IPS-18c (cell line): ENCODE data around the gene HSD11B1.

Source experiments
- H3K4me3 ChIP-seq: 2 replicates; pipeline ENCODE4 v1.7.0; 2013; ENCODE audit warnings: low read depth, mild to moderate bottlenecking, low read length, moderate library complexity; ENCODE audit not compliant: insufficient read depth
- H3K9me3 ChIP-seq: one replicate; pipeline ENCODE4 v1.6.1; 2013; ENCODE audit warnings: mild to moderate bottlenecking, low read length, moderate library complexity; ENCODE audit not compliant: control insufficient read depth, insufficient read depth

Gene HSD11B1

DNA sequence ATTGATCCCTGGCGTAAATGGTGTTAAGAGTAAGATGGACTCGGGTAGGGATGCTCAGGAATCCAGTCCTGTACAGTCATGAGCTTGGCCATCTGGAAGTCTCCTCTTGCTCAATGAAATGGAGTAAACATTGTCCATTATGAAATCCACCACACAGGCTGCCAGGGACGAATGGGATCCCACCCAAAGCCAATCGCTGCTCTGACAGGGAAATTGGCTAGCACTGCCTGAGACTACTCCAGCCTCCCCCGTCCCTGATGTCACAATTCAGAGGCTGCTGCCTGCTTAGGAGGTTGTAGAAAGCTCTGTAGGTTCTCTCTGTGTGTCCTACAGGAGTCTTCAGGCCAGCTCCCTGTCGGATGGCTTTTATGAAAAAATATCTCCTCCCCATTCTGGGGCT is at the start of gene HSD11B1:
TSS of gene HSD11B1 (plus strand) at position 263 of the 400 bp plus-strand sequence. CDS start at position 360, 97 bp downstream.
- Histone ChIP-seq H3K4me3 (no peak within 1 kb of the TSS), H3K9me3 (no peaks in the 10 kb centered on the region)

DNA sequence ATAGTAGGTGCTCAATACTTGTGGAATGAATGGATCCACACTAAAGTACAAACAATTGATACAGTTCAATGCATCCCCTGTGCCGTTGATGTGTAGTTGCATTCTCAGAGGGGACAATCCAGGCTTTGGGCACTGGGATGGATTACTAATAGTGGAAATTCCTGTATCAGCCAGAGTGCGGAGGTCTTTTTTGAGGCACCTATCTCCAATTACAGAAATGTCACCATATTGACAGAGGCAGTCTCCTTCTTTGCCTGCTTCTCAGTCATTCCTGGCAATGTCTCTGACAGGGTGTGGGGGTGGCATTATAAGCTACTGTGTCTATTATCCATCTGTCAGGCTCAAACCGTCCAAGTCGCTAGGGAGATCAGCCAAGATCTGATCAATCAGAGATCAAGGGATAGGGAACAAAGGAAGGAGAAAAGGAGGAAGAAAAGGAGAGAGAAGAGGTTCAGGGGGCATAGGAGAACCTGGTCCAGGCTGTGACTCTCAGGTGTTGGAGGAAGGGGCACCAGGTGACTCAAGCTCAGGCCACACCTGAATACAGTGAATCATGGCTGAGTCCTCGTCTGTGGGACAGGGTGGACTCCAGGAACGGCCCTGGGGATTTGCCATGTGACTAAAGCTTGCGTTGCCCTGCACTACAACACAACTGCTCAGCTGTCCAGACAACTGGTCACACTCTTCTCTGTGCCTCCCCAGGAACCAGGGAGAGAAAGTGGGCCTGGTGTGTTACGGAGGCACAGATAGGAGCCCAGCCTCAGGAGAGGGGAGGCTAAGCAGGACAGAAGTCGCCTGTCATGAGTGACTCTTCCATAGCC is 49.0 kb upstream of the HSD11B1 start:
- Histone ChIP-seq H3K9me3 (no peaks in the 10 kb centered on the region), H3K4me3 (no peak overlapping the region)

GRCh38 chr1:209657140-209657879 is 47.3 kb upstream of the HSD11B1 start:
- Histone ChIP-seq H3K9me3 (no peaks in the 10 kb centered on the region), H3K4me3 (no peak overlapping the region)

- H3K4me3 ChIP-seq = no peak overlapping the region
- H3K9me3 ChIP-seq = no peaks in the 10 kb centered on the region
Observed at GRCh38 chr1:209657918-209658317, 46.7 kb upstream of the HSD11B1 start.

DNA sequence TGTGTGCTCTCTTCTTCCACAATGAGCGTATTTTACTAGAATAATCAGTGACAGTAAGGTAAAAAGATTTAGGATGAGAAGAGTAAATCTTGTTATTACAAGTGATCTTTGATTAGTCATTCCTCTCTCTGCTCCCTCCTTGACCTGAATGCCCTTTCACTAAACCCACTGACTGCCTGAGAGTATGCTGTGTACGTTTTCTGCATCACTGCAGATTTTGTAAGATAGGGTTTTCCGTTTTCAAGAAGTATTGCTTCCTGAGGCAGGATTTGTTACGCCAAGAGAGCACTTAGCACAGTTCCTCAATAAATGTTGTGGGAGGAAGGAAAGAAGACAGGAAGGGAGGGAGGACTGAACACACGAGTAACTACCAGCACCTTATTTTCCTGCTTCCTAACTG is 44.7 kb upstream of the HSD11B1 start:
- no peaks in the 10 kb centered on the region for H3K9me3 ChIP-seq
- H3K4me3 ChIP-seq = no peak overlapping the region

GRCh38 chr1:209661071-209661470 is 43.6 kb upstream of the HSD11B1 start:
- Histone ChIP-seq H3K9me3 (no peaks in the 10 kb centered on the region), H3K4me3 (no peak overlapping the region)

GRCh38 chr1:209662879-209663327 is 41.7 kb upstream of the HSD11B1 start:
- Histone ChIP-seq H3K9me3 (no peaks in the 10 kb centered on the region), H3K4me3 (no peak overlapping the region)

DNA sequence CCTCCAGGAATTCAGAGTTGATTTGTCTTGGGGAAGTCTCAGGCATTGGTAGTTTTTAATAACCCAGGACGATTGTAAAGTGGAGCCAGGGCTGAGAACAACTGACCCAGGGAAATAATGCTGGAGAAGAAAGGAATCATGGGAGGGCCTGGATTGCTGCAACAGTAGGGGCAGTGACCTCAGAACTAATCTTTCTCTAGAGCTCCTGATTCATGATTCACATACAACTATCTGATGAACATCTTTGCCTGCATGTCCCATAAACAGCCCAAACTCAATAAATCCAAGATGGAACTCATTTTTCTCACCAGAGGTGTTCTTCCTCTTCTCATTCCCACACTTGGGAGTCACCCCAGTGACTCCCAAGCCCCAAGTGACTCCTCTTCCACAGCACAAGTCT is 37.5 kb upstream of the HSD11B1 start:
- H3K9me3 ChIP-seq = no peaks in the 10 kb centered on the region
- no peak overlapping the region for H3K4me3 ChIP-seq

GRCh38 chr1:209667708-209668107 is 36.9 kb upstream of the HSD11B1 start:
- H3K9me3 ChIP-seq = no peaks in the 10 kb centered on the region
- H3K4me3 ChIP-seq = no peak overlapping the region

- H3K4me3 ChIP-seq = no peak overlapping the region
Observed at GRCh38 chr1:209670441-209671082, 34.1 kb upstream of the HSD11B1 start.

DNA sequence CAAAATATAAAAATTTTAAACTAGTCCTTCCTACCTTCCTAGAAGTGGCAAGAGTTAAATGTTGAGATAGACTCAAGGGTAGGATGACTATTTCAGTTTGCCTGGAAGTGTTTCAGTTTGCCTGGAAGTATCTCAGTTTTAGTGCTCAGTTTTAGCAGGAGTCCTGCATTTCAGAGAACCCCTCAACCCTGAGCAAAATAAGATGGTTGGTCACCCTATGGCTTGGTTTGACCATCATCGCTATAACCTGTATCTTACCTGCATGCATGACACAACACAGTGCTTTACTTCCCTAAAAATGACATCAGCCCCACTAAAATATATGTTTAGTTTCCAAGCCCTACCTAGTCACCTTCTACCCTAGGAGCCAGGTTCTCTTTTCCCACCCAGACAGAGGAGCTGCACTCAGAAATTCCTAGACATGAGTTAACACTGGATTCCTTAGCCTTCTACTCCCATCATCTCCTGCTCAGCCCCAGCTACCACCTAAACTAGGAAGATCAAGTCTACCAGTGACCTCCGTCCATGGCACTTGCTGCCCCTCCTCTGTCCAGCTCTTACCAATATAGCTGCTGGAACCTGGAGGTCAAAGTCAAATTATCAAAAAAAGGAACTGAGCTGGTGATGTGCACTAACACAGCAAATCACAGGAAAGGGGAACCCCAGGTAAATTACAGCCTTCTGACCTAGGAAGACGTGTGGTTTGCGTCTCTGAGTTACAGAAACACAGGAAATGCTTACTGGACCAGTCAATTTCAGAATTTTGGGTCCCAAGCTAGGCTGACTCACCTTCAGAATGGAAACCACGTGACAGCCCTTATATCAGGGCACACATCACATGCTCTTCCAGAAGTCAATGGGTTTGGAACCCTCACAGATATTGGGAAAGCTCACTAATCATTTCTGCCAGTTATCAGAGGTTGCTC is 31.7 kb upstream of the HSD11B1 start:
- H3K9me3 ChIP-seq = no peaks in the 10 kb centered on the region

More at GRCh38 chr1:209670441-209671082, 34.1 kb upstream of the HSD11B1 start:
- H3K9me3 ChIP-seq = no peaks in the 10 kb centered on the region

GRCh38 chr1:209673631-209674417 is 30.8 kb upstream of the HSD11B1 start:
- H3K4me3 ChIP-seq = no peak overlapping the region
- H3K9me3 ChIP-seq = no peaks in the 10 kb centered on the region

More for the DNA sequence above, 31.7 kb upstream of the HSD11B1 start:
- H3K4me3 ChIP-seq = no peak overlapping the region

- H3K9me3 ChIP-seq = no peaks in the 10 kb centered on the region
Observed at GRCh38 chr1:209674957-209675564, 29.6 kb upstream of the HSD11B1 start, which contains the start of gene G0S2. Gene G0S2, plus strand, starts transcription at chr1:209675412. Its CDS starts 273 bp downstream, at chr1:209675685.

GRCh38 chr1:209675565-209676154 is 29.0 kb upstream of the HSD11B1 start:
- no peaks in the 10 kb centered on the region for H3K9me3 ChIP-seq
- peak overlapping the region; percentile 54 for H3K4me3 ChIP-seq

More at GRCh38 chr1:209674957-209675564, 29.6 kb upstream of the HSD11B1 start, which contains the start of gene G0S2:
- peak within 1 kb of the TSS; percentile 54 for H3K4me3 ChIP-seq

DNA sequence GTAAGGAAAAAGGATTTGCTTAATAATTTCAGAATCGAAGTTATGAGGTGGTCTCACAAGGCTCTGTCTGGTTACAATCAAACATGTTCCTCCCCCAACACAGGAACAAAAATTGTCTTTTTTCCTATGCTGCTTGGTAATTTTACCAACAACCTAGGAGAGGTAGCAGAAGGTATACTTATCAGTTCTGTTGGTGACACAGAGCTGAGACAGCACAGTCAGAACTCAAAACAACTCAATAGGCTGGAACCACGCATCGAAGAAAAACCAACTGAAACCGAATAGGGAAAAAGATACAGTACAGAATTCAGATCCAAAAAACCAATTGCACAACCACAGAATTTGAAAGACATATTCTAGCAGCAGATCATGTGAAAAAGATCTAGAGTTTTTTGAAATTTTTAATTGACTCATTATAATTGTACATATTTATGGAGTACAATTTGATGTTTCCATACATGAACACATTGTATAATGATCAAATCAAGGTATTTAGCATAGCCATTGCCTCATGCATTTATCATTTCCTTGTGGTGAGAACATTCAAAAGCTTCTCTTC is 25.6 kb upstream of the HSD11B1 start:
- H3K9me3 ChIP-seq = no peaks in the 10 kb centered on the region

More for the DNA sequence above, 25.6 kb upstream of the HSD11B1 start:
- no peak overlapping the region for H3K4me3 ChIP-seq
